SK-N-SH (cell line): Measurements from ENCODE around the gene TNFSF15. TPM values are rescaled to one million over a fixed set of nuclear protein-coding genes. Genes with fewer than 3 reads are reported as not detected.

Source experiments
- CTCF ChIA-PET: fragments of 300-600, 350-600 bp; formaldehyde crosslinking; extraction: SDS; loops from one replicate; lab custom pipeline; 2021; lab: Yijun Ruan, JAX
- POLR2A ChIA-PET: fragments of 350-600 bp; sonication (Branson Sonifier 250); formaldehyde crosslinking; extraction: SDS; loops from one replicate; lab custom pipeline; 2020; ENCODE audit warnings: antibody characterized with exemption, inconsistent platforms; lab: Yijun Ruan, JAX
- DNase-seq: peaks from one replicate; pipeline ENCODE4 v3.0.0; 2012
- H2AFZ ChIP-seq: fragments of 200-600 bp; sonication (generic); 2 replicates; pipeline ENCODE4 v1.8.1; 2016; ENCODE audit warnings: antibody characterized with exemption, mild to moderate bottlenecking, low read depth
- H3F3A ChIP-seq: fragments of 200-600 bp; sonication (generic); replicated peaks from 2 replicates; pipeline ENCODE3; 2016; ENCODE audit warnings: antibody characterized with exemption, mild to moderate bottlenecking; ENCODE audit not compliant: insufficient read depth
- H3K27ac ChIP-seq, 2 experiments: fragments of 200-500 bp in 1 of 2; fragments of 200-600 bp in 1 of 2; sonication (Bioruptor generic) in 1 of 2; sonication (generic), shearing (Covaris generic) in 1 of 2; 2 replicates each; pipeline versions ENCODE4 v1.5.1 to v1.6.1; 2014 to 2016; ENCODE audit warnings: low read depth in 2 of 2, inconsistent platforms in 1 of 2, low read length in 1 of 2, mild to moderate bottlenecking in 1 of 2, mixed read lengths in 1 of 2
- H3K27me3 ChIP-seq: fragments of 200-600 bp; sonication (generic), shearing (Covaris generic); 2 replicates; pipeline ENCODE4 v1.6.1; 2016; ENCODE audit warnings: mixed run types; ENCODE audit not compliant: insufficient read depth
- H3K36me3 ChIP-seq, 2 experiments: fragments of 200-500 bp in 1 of 2; fragments of 200-600 bp in 1 of 2; sonication (Bioruptor generic) in 1 of 2; sonication (generic) in 1 of 2; replicated peaks in 1 of 2; 2 replicates each; pipeline versions ENCODE3 to v1.5.1; 2014 to 2016; ENCODE audit warnings: low read length in 1 of 2, mild to moderate bottlenecking in 1 of 2; ENCODE audit not compliant: insufficient read depth in 2 of 2, control insufficient read depth in 1 of 2
- H3K4me1 ChIP-seq, 2 experiments: fragments of 200-500 bp in 1 of 2; fragments of 200-600 bp in 1 of 2; sonication (Bioruptor generic) in 1 of 2; sonication (generic), shearing (Covaris generic) in 1 of 2; 2 replicates each; pipeline versions ENCODE4 v1.5.1 to v1.6.1; 2014 to 2016; ENCODE audit warnings: low read depth in 1 of 2, low read length in 1 of 2, mixed run types in 1 of 2; ENCODE audit not compliant: insufficient read depth in 2 of 2, control insufficient read depth in 1 of 2
- H3K4me2 ChIP-seq: fragments of 200-600 bp; sonication (generic), shearing (Covaris generic); 2 replicates; pipeline ENCODE4 v1.6.1; 2017; ENCODE audit warnings: mixed run types
- H3K4me3 ChIP-seq, 2 experiments: fragments of 200-500 bp in 1 of 2; fragments of 200-600 bp in 1 of 2; sonication (Bioruptor generic) in 1 of 2; sonication (generic), shearing (Covaris generic) in 1 of 2; 2 replicates each; pipeline versions ENCODE4 v1.5.1 to v1.8.1; 2014 to 2016; ENCODE audit warnings: low read depth in 2 of 2, inconsistent platforms in 1 of 2, low read length in 1 of 2, mild to moderate bottlenecking in 1 of 2, mixed read lengths in 1 of 2, moderate library complexity in 1 of 2
- H3K79me2 ChIP-seq: fragments of 200-600 bp; sonication (generic); 2 replicates; pipeline ENCODE4 v1.8.1; 2017; ENCODE audit warnings: mild to moderate bottlenecking; ENCODE audit not compliant: insufficient read depth
- H3K9ac ChIP-seq: fragments of 200-600 bp; sonication (generic); 2 replicates; pipeline ENCODE4 v1.6.1; 2017; ENCODE audit warnings: mixed run types
- H3K9me2 ChIP-seq: fragments of 200-600 bp; sonication (generic); 2 replicates; pipeline ENCODE4 v1.6.1; 2017; ENCODE audit warnings: mixed run types
- H3K9me3 ChIP-seq: fragments of 200-600 bp; sonication (generic); 2 replicates; pipeline ENCODE4 v1.6.1; 2017; ENCODE audit warnings: mixed run types, mild to moderate bottlenecking, moderate library complexity
- H4K20me1 ChIP-seq: fragments of 200-600 bp; sonication (generic); 2 replicates; pipeline ENCODE4 v1.6.1; 2017; ENCODE audit warnings: mild to moderate bottlenecking, mixed run types; ENCODE audit not compliant: insufficient read depth
- CHD2 ChIP-seq: fragments of 150-350 bp; IDR thresholded peaks from 2 replicates; pipeline ENCODE4 v1.6.1; 2018; ENCODE audit warnings: low read length; ENCODE audit not compliant: partially characterized antibody
- EP300 ChIP-seq, 2 experiments: IDR thresholded peaks; 2 replicates each; pipeline versions ENCODE4 v1.4.0 to v1.6.1; 2012; ENCODE audit warnings: borderline replicate concordance in 1 of 2, low read depth in 1 of 2, low read length in 1 of 2
- GABPA ChIP-seq: IDR thresholded peaks from 2 replicates; pipeline ENCODE4 v1.4.0; 2012; ENCODE audit warnings: low read depth, mild to moderate bottlenecking
- MAX ChIP-seq: IDR thresholded peaks from 2 replicates; pipeline ENCODE4 v1.4.0; 2012; ENCODE audit warnings: low read depth
- MXI1 ChIP-seq: IDR thresholded peaks from 2 replicates; pipeline ENCODE4 v1.6.1; 2012; ENCODE audit warnings: mild to moderate bottlenecking, low read depth, low read length, improper control_type of control experiment
- NRF1 ChIP-seq: IDR thresholded peaks from 2 replicates; pipeline ENCODE4 v1.6.1; 2012; ENCODE audit warnings: low read depth, mild to moderate bottlenecking, low read length
- RFX5 ChIP-seq: IDR thresholded peaks from 2 replicates; pipeline ENCODE4 v1.6.1; 2012; ENCODE audit warnings: mild to moderate bottlenecking, improper control_type of control experiment, low read length
- SIN3A ChIP-seq: IDR thresholded peaks from 2 replicates; pipeline ENCODE4 v1.6.1; 2012; ENCODE audit warnings: low read depth, mild to moderate bottlenecking, low read length, moderate library complexity, borderline replicate concordance
- SMC3 ChIP-seq: IDR thresholded peaks from 2 replicates; pipeline ENCODE4 v1.6.1; 2012; ENCODE audit warnings: low read depth, low read length, improper control_type of control experiment
- YY1 ChIP-seq: IDR thresholded peaks from 2 replicates; pipeline ENCODE4 v1.4.0; 2012; ENCODE audit warnings: low read depth, mild to moderate bottlenecking
- WGBS: methylation state at CpG from one replicate; pipeline ENCODE4 v1.1.6; 2017; ENCODE audit warnings: low lambda C conversion rate; 5-methylcytosine and 5-hydroxymethylcytosine counted together
- polyA plus RNA-seq, 3 experiments: library from polyadenylated mRNA; depleted of rRNA; stranded (reverse); fragments of >200 nt; gene quantifications; 2 replicates each; pipeline ENCODE4 v1.2.3, GENCODE V29; 2012
- TF ChIP-seq, protein P1 (sequence below): fragments of 200-600 bp; sonication (generic); IDR thresholded peaks from 2 replicates; pipeline ENCODE4 v1.6.1; 2017; ENCODE audit warnings: antibody characterized with exemption, mild to moderate bottlenecking, moderate library complexity
- TF ChIP-seq, protein P2 (sequence below): fragments of 150-350 bp; IDR thresholded peaks from 2 replicates; pipeline ENCODE4 v1.6.1; 2017; ENCODE audit warnings: antibody characterized with exemption, low read length, low read depth, borderline replicate concordance

Gene TNFSF15
- polyA plus RNA-seq, 1 of the 3 experiments (the other 2 are of a cell fraction), result 0.64 TPM

GRCh38 chr9:114830546-114830945 is 24.7 kb upstream of the TNFSF15 start (continued):
- TF ChIP-seq SMC3 (no peak), MAX (no peak), CHD2 (no peak)
- TF ChIP-seq, protein P1, sequence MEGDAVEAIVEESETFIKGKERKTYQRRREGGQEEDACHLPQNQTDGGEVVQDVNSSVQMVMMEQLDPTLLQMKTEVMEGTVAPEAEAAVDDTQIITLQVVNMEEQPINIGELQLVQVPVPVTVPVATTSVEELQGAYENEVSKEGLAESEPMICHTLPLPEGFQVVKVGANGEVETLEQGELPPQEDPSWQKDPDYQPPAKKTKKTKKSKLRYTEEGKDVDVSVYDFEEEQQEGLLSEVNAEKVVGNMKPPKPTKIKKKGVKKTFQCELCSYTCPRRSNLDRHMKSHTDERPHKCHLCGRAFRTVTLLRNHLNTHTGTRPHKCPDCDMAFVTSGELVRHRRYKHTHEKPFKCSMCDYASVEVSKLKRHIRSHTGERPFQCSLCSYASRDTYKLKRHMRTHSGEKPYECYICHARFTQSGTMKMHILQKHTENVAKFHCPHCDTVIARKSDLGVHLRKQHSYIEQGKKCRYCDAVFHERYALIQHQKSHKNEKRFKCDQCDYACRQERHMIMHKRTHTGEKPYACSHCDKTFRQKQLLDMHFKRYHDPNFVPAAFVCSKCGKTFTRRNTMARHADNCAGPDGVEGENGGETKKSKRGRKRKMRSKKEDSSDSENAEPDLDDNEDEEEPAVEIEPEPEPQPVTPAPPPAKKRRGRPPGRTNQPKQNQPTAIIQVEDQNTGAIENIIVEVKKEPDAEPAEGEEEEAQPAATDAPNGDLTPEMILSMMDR, result no peak

- no peak overlapping the region for H3K27ac ChIP-seq
- H3K9me2 ChIP-seq, result no peaks in the 10 kb centered on the region
- no peaks in the 10 kb centered on the region for H3K9me3 ChIP-seq
- no peak overlapping the region for H3K4me3 ChIP-seq
- H3K4me1 ChIP-seq, result no peaks in the 10 kb centered on the region; a peak in 1 of 4 replicates
- no peak for DNase-seq
- ChIA-PET POLR2A (no interaction called here), CTCF (interaction anchor here (1.2 kb wide), 1 partner anchor 19 kb away, joined by 3 read pairs; no protein-coding TSS in a partner anchor)
- no peaks in the 10 kb centered on the region for H3F3A ChIP-seq
- H2AFZ ChIP-seq, result no peak overlapping the region
- no peaks in the 10 kb centered on the region for H3K36me3 ChIP-seq
- H3K27me3 ChIP-seq, result no peaks in the 10 kb centered on the region
- TF ChIP-seq GABPA, result no peak
- TF ChIP-seq SMC3, result no peak
- TF ChIP-seq, protein P2, sequence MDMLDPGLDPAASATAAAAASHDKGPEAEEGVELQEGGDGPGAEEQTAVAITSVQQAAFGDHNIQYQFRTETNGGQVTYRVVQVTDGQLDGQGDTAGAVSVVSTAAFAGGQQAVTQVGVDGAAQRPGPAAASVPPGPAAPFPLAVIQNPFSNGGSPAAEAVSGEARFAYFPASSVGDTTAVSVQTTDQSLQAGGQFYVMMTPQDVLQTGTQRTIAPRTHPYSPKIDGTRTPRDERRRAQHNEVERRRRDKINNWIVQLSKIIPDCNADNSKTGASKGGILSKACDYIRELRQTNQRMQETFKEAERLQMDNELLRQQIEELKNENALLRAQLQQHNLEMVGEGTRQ, result no peak
- TF ChIP-seq YY1, result no peak
- TF ChIP-seq RFX5, result no peak
- no peak overlapping the region for H3K9ac ChIP-seq
- no peaks in the 10 kb centered on the region for H3K79me2 ChIP-seq
- no peaks in the 10 kb centered on the region for H4K20me1 ChIP-seq
- 44% methylated on average over 3 of the region's 3 CpGs for WGBS
- H3K4me2 ChIP-seq, result no peak overlapping the region
Measured at GRCh38 chr9:114829574-114830440, 24.0 kb upstream of the TNFSF15 start.

DNA sequence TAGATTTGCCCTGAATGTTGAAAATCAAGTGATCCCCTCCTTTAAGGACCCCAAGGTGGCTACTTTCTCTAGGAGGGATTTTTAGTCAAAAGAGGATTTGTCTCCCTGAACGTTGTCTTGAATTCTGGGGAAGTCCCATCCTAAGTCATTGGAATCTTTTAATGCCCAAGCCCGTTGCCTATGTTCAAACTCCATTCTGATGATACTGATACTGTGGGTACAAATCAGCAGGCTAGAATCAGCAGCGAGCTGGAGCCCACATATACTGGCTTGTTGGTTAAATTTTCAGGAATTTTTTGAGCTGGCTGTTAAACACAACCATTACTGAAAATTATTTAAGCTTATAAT is 22.4 kb upstream of the TNFSF15 start:
- Histone ChIP-seq H3K9me2 (no peaks in the 10 kb centered on the region), H3K9me3 (no peaks in the 10 kb centered on the region), H3K79me2 (no peaks in the 10 kb centered on the region), H4K20me1 (no peaks in the 10 kb centered on the region), H3F3A (no peaks in the 10 kb centered on the region), H2AFZ (no peak overlapping the region), H3K36me3 (no peaks in the 10 kb centered on the region), H3K4me2 (no peak overlapping the region), H3K27me3 (no peaks in the 10 kb centered on the region), H3K27ac (no peak overlapping the region), H3K4me3 (no peak overlapping the region), H3K9ac (no peak overlapping the region), H3K4me1 (no peaks in the 10 kb centered on the region; a peak in 1 of 4 replicates)
- DNase-seq, result no peak
- no peak for TF ChIP-seq EP300 (IDR thresholded peaks at IDR 0.05; ENCODE audit: borderline replicate concordance in 1 of 2, low read depth in 1 of 2, low read length in 1 of 2)
- TF ChIP-seq, protein P1, result no peak
- TF ChIP-seq MXI1, result no peak
- TF ChIP-seq SIN3A, result no peak
- no peak for TF ChIP-seq NRF1
- TF ChIP-seq YY1, result no peak
- TF ChIP-seq RFX5, result no peak
- WGBS, result 27% methylated on average over 3 of the region's 3 CpGs
- ChIA-PET POLR2A (no interaction called here), CTCF (interaction anchor here (1.2 kb wide), 1 partner anchor 17 kb away, joined by 3 read pairs; no protein-coding TSS in a partner anchor)
